IPS DF 4.7 (cell line): ENCODE data around the gene NECAB2.

ENCODE experiments used
- DNase-seq: peaks from one replicate; pipeline ENCODE4 v3.0.0-alpha.2; 2013; ENCODE audit warnings: low spot score; ENCODE audit errors: extremely low read depth

Gene NECAB2

DNA sequence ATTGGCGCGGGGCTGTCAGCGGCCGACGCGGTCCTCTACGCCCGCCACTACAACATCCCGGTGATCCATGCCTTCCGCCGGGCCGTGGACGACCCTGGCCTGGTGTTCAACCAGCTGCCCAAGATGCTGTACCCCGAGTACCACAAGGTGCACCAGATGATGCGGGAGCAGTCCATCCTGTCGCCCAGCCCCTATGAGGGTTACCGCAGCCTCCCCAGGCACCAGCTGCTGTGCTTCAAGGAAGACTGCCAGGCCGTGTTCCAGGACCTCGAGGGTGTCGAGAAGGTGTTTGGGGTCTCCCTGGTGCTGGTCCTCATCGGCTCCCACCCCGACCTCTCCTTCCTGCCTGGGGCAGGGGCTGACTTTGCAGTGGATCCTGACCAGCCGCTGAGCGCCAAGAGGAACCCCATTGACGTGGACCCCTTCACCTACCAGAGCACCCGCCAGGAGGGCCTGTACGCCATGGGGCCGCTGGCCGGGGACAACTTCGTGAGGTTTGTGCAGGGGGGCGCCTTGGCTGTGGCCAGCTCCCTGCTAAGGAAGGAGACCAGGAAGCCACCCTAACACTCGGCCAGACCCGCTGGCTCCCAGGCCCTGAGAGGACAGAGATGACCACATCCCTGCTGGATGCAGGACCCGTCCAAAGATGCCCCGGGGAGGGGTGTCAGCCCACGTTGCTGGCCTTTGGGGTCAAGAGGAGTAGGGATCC is 2.4 kb upstream of the NECAB2 start:
- no peak for DNase-seq

DNA sequence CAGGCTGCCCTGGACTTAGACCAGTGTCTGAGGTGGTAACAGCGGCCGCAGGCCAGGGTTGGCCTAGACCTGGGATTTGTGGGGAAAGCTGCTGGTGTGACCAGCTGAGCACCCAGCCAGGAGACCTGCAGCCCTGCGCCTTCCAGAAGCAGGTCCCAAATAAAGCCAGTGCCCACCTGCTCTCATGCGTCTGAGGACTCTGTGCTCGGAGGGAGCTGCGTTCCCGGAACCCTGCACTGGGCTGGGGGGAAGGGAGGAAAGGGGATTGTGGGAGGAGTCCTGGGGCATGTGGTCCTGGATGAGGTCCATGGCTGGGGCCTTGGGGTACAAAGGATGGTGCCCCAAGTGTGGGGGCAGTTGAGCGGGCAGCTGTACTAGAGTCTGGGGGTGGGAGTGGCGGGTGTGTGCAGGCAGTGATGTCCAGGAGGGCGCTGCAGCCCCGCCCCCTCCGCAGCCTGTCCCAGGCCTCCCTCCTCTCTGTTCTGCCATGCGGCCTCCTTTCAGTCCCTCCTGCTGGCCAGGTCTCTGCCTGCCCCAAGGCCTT is 1.8 kb upstream of the NECAB2 start:
- DNase-seq = no peak

DNA sequence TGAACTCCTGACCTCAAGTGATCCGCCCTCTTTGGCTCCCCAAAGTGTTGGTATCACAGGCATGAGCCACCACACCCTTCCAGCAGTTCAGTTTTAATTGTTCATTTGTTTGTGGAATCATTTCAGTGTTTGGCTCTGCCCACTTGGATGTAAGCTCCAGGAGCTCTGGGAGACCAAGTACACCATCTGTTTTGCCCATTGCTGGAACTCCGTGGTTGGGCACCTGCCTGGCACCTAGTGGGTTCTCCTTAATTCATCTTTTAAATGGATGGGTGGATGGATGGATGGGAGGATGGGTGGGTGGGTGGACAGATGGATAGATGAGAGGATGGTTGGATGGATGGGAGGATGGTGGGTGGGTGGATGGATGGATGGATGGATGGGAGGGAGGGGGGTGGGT is 953 bp upstream of the NECAB2 start:
- DNase-seq = no peak

DNA sequence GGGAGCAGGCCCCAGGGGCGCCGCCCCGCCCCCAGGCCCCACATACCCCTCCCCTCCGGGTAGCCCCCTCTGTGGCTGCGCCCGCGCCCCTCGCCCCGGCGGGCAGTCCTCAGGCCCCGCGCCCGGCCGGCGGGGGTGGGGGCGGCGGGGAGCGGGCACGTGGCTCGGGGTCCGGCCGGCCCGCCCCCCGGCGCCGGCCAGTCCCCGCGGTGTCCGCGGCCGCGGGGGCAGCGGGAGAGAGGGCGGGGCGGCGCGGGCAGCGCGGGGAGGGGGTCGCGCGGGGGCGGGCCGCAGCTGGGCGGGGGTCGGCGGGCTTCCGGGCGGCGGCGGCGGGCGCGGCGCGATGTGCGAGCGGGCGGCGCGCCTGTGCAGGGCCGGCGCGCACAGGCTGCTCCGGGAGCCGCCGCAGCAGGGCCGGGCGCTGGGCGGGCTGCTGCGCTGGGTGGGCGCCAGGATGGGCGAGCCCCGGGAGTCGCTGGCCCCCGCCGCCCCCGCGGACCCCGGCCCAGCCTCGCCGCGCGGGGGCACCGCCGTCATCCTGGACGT is 335 bp downstream of the NECAB2 start:
- DNase-seq = no peak

DNA sequence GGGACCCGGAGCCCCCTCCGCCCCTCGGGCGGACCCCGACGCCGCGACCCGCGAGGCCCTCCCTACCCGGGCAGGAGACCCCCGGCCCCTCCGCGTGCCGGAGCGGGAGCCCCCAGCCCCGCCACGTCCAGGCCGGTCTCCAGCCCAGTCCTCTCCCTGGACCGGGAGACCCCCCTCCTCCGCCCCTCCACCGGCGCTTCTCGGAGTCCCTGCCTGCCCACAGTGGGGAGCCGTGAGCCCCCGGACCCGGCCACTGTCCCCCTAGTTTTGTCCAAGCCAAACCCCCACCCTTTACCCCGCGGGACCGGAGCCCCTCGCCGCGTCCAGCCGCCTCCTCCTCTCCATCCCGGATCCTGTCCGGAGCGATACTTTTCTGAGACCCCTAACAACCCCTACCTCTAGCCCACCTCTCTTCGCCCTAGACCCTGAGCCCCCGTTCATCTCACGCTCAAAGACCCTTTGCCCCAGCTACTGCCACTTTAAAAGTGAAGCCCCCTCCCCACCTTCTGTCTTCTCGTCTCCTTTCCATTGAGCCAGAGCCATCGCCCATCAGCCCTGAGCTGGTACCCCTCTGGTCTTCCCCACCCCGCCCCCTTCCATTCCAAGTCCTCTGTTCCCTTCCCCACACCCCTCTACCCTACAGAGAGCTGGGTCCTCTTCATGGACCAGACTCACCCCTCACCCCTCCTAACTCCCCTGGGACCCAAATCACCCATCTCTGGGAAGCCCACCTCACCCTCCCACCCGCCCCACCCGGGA is 1.0 kb downstream of the NECAB2 start:
- DNase-seq = no peak

DNA sequence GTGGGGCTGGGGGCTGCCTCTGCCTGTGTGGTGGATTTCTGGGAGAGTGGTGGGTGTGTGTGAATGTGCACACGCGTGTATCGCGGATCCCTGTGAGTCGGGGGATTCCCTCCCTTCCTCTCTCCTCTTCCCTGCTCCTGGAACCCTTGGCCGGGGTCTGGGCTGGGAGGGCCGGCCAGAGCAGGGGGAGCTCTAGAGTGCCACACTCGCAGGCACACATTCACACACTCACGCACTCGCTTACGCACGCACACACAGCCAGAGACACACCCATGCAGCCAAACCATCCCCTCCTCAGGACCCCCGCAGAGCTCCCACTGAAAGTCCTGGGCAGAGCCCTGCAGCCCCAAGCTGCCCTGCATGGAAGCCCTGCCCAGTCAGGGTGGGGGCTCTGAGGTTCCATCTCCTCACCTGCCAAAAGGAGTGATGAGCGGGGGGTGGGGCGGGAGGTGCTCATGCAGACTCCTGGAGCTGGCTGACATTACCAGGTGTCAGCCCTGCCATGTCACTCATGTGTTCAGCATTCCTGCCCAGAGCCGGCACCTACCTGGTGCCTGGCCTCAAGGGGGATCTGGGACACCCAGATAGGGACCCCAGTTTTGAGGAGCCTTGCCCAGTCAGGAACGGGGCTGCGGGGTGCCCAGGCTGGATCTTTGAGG is 1.9 kb downstream of the NECAB2 start:
- no peak for DNase-seq

DNA sequence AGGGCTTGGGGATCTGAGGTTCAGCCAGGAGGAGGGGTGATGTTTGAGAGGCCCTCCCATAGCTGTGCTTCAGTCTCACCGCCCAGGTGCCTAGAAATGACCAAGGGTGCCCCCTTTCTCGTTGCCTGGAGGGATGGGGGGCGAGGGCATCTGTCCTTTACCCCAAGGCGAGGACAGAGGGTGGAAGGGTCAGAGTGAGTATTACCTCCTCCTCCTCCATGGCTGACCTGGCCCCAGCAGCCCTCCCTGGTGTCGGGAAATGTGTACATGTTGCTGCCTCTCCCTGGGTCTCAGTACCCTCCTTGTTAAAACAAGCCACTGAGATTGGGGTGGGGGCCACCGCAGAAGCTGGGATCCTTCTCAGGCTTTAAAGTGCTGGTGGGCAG is 2.4 kb downstream of the NECAB2 start:
- DNase-seq = no peak

DNA sequence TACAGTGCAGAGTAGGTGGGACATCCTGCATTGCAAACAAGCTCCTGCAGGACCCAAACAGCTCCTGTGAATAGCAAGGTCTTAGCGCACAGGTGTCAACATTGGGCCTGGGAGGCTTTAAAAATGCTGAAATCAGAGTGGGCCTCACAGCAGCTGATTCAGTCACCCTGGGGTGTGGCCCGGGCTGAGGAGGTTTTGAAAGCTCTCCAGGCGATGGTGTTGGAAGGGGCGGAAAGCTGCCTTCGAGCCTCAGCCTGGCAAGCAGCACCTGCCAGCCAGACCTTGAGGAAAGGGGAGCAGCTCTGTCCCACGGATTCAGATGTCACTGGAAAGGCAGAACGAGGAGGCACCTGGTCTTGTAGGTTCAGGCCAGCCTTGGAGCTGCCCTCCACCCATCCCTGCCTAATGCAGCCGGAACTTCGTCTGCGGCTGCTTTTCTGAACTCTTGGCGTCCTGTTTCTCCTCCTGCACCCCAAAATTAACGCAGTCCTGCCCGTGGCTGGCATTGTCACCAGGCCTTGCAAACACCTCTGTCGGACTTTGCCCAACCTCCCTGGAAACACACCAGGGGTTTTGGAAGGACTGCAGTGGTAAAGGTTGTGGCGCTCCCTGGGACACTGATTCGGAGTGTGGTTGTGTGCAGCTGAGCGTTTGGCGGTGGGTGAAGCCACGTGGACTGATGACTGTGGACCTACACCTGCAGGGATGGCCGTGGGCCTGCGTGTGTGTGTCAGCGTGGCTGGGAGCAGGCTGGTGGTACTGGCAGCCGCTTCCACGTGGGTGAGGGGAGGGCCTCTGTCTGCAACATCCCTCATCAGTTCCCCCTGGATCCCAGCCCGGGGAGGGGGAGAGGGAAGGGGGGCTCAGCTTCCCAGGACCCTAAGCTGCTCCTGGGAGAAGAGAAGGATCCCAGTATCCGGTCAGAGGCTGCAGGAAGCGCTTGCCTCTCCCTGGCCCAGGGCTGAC is 3.4 kb downstream of the NECAB2 start:
- no peak for DNase-seq

DNA sequence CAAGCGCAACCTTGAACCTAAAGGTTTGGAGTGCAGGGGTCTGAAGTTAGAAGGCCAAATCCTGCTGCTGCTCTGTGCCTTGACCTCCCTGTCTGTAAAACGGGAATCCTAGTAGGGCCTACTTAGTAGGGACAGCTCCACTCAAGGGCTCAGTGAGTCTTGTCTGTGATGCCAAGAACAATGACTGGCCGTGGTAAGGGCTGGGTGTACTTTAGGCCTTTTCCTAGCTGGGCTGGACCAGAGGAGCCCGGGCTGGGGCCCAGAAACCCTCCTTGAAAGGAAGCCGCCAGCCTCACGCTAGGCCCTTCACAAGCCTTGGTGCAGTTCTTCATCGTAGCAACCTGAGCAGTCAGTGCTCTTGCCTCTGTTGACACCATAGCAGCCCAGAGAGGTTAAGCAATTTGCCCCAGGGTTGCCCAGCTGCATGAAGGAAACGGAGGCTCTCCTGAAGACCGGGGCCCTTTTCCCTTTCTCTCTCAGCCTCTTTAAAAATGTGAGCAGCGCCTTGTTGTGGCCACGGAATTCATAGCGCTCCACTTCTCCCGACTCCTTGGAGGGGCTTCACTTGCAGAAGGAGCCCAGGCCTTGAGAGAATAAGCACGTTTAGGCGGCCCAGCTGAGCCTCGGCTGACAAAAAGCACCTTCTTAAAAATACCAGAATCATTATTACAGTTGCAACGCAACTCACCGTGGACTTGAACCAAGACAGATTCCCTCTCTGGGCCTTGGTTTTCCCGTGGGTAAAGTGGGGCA is 4.4 kb downstream of the NECAB2 start:
- no peak for DNase-seq

DNA sequence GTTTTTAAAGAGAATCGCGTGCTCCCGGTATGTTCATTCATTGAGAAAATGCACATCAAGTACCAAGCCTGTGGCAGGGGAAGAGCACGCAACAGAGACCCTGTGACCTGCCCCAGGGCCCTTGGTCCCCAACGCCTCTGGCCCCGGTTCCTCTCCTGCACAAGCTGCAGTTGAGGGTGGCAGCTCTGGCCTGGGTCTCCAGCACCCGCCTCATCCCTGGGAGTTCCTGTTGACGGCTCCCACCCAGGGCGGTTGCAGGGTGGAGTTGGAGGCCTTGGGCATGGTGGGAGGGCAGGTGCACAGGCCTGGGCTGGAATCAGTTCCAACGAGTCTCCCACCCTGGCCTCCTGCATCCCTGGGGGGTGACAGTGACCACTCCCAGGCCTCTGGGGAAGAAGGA is 5.0 kb downstream of the NECAB2 start:
- DNase-seq = no peak

DNA sequence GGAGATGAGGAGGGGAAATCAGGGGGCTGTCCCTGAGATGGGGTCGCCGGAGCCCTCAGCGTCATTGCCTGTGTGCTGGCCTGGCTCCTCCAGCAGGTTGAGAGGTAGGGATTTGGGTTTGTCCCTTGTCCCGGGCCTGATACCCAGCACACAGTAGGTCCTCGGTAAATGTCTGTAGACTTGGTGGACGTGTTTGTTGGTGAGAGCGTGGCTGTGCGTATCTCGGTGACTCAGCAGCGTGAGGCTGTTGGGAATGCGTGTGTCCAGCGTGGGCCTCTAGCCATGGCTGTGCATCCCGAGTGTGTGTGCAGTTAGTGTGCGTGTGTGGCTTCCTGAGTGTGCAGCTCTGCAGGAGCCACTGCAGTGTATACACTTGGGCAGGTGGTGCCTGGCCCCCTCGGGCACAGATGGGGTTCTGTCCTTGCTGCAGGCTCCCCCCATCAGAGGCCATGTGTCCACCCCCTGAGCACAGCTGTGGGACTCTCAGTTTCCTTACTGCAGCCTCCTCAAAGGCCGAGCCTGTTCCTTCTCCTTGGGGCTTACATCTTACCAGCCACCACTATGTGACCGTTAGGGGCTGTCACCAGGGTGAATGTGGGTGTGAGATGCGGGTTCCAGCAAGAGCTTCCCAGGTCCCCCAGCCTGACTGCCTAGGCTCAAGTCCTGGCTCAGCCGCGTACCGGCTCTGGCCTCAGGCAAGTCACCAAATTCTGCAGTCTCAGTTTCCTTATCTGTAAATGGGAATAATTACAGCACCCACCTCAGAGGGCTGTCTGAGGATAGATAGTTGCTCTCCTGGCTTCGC is 5.7 kb downstream of the NECAB2 start:
- DNase-seq = no peak

DNA sequence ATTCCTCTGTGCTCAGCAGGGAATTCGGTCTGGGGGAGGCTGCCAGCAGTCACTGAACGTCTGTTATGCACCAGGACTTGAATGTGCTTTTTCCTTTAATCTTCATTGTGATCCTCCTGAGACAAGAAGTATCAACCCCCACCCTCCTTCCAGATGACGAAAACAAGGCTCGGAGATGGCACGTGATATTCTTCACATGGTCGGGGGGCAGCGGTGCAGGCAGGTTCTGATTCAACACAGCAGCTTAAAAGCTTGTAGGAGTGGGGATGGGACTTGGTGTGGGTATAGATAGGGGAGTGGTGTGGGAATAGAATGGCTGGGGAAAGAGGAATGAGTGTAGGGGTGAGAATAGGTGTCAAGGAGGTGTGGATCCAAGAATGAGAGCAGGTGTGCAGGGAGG is 6.4 kb downstream of the NECAB2 start:
- no peak for DNase-seq

DNA sequence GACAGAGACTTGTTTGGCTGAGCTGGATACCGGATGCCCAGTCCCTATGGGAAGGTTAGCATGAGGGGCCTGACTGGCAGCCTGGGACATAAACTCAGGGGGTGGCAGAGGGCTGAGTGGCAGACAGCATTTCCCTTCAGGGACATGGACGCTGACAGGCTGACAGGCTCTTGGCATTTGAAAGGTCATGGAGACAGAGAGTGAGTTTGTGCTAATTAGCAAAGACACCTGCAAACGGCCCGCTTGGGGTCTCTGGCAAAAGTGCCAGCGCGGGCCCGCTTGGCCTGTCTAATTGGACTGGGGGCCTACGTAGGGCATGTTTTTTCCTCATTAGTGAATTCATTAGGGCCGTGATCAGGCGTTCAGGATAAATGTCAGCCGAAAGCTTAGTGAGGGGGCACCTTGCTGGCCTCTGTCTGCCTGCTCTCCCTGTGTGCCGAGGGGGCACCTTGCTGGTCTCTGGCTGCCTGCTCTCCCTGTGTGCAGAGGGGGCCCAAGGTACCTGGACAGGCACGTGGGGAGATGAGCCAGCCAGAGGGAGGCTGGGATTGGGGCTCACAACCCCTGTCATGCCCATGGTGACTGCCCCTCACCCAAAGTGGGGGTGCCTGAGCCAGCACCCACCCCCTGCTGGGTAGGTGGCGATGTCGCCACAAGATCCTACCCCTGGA is 7.7 kb downstream of the NECAB2 start:
- no peak for DNase-seq

DNA sequence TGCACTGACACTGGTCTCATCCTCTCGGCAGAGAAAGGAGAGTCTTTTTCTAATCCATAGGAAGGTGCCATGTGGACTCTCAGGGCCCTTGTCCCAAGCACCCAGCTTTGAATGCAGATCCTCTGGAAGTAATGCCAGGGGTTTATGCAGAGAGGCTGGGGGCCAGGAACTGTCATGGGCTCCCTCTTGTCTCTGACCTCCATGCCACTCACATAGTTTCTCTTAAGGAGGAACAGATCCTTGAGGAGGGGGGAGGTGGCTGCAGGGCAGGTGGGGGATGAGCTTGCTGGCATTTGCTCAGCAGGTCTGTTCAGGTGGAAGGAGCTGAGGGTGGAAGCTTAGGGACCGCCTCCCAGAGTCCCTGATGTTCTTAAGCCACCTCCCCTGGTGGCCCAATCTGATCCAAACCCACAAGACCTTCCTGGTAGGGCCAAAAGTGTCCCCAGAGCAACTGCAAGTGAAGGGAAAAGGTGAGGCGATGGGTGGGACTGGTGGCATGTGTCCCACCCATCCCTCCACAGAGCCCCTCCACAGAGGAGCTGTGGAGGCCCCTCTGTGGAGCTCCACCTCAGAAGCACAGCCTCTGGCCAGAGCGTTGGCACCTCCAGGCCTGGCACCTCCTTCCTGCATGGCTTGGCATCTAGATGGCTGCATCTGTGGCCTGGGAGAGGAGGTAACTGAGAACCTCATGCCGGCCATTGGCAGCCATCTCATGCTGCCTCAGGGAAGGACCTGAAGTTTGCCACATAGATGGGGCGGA is 9.2 kb downstream of the NECAB2 start:
- no peak for DNase-seq

DNA sequence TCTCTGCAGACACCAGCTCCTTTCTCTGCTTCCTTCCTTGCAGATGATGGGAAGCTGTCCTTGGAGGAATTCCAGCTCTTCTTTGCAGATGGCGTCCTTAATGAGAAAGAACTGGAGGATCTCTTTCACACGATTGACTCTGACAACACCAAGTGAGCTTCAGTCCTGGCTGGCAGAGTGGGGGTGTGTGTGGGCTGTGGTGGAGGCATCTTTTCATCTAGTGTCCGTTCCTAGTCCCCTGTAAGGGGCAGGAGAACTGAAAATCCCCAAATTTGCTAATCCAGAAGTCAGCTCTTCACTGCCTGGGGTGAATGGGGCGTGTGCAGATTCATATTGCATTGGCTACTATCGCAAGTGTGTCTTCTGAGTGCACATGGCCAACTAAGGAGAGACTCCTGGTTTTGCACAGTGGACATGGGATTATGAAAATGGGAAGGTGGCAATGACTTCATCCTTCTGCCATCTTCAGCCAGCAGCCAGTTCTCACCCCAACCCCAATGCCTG is 10.4 kb downstream of the NECAB2 start:
- DNase-seq = no peak

DNA sequence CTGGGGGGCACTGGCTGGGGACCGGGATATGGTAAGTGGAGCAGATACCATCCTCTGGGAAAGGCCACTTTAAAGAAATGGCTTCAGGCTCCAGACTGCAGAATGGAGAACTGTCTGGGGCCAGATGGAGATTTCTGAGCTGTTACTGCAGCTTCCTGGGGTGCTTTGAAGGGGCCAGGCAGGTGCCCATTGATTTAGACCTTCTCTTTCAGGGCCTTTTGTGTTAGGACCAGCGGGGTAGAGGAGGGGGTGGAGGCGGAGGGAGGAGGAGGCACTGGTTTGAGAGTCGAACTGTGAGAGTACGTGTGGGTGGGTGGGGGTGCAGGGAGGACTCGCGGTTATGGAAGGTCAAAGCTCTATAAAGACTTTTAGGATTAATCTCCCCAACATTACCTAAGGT is 11.4 kb downstream of the NECAB2 start:
- no peak for DNase-seq

DNA sequence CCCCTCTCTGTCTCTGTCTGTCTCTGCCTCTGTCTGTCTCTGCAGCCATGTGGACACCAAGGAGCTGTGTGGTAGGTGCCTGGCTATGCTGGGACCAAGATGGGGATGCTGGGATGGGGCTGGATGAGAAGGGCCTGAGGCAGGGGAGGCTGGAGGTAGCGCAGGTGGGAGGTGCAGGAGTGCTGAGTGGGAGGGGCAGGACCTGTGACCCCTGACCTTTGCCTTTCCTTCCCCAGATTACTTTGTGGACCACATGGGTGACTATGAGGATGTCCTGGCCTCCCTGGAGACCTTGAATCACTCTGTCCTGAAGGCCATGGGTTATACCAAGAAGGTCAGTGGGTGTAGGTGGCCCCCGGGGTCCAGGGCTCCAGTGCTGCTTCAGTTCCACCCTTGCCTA is 12.8 kb downstream of the NECAB2 start:
- DNase-seq = no peak

DNA sequence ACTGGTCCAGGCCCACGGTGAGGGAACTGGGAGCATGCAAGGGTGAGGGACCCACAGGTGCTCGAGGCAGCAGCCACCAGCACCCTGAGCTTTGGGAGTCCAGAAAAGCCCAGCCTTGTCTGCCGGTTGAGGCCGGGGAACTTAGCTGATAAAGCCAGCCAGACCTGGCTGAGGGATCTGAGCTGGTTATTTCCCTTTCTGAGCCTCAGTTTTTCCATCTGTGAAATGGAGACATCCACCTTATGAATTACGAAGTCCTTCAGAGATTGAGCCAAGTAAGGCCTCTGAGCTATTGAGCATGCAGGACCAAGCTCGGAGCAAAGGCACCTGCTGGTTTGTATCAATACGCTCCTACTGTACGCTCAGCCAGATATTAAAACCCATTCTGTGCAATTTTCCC is 13.8 kb downstream of the NECAB2 start:
- DNase-seq = no peak
